Measurements from ENCODE around the gene MSL3B.
A peak's percentile ranks its signal among the peaks of the same experiment; 100 is the strongest.

MSL3B gene

DNA sequence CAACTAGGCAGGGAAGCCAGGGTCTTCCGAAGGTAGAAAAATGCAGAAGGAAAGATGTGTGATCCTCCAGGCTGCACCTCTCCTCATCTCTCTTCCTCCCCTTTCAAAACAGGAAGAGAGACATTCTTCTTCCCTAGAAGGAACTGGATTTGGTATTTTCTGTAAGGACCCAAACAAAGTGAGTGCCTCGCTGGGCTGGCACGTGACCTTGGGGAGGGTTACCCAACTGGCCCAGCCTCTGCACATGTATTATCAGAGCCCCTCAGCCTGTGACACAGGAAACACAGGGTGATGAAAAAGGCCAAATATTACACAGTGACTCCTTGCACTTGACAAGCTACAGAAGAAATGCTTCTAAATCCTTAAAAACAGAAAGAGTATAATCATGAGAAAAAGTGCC is 16.1 kb downstream of the MSL3B start:
- DNase-seq: no peak

DNA sequence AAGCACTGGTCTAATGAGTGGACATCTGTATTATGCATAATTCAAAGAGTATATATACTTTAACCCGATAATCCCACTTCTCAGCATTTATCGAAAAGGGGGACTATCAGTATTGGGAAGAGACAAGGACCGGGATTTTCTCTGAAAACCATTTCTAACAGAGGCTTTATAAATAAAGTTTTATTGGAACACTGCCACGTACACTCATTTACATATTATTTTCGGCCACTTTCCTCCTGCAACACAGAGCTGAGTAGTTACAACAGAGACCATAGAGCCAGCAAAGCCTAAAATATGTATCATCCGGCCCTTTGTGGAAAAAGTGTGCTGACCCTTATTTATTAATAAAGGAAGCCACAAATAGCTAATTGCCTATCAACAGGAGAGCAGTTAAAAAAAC is 17.0 kb downstream of the MSL3B start:
- no peak for DNase-seq

DNA sequence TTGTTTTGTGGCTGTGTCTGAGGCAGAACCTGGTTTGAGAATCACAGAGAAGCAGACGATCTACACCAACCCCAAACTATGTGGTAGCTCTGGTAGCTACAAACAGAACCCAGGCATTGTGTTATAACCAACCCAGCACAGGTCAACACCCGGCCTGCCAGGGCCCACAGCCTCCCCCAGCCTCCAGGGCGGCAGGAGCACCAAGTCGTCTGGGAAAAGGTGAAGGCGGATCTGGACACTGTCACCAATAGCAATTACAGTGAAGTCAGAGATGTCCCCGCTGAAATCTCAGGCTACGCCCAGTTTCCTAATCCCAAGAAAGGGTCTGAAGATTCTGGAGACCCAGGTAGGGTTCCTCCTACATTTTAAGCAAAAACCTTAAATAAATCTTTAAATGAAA is 17.4 kb downstream of the MSL3B start:
- DNase-seq: no peak

DNA sequence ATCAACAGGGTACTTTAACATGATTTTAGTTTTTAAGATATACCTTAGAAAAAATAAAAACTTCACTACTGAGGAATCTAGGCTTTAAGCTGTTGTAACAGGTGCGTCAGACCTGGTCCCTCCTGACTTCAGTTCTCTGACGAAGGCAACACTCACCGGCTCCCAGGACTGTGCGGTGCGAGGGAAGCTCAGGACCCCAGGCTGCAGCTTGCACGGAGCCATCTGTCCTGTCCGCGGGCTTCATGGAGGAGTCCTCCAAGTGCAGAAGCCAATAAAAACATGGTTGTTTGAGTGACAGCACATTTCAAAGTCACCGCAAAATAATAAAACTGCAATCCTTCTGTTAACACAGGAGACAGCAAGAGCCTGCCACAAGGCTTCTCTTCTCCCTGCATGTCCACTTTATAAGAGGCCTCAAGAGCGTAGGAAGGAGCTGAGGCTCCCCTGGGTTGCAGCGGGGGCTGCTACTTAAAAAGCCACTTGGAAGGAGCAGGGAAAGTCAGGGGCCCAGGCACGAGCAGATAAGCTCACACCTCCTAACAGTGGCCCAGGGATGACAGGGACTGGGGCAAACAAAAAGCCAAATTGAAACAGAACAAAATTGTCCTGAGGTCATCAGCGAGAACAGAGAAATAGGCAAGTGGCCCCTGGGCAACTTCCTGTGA is 18.4 kb downstream of the MSL3B start:
- DNase-seq: no peak

DNA sequence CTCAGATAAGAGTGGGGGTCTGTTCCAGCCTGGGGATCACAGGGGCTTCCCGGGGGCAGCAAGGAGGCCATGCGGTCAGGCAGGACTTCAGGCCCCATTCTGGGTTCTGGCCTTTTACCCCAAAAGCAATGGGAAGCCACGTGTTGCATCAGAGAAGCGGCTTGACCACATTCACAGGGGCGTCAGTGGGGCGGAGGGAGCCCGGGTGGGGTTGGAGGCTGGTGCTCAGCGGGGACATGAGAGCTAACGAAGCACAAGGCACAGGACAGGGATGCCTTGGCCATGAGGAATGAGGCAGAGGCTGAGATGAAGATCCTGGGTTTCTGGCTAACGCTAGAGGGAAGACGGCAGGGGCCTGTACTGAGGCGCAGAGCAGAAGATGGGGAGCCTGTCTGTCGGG is 19.9 kb downstream of the MSL3B start:
- no peak for DNase-seq

DNA sequence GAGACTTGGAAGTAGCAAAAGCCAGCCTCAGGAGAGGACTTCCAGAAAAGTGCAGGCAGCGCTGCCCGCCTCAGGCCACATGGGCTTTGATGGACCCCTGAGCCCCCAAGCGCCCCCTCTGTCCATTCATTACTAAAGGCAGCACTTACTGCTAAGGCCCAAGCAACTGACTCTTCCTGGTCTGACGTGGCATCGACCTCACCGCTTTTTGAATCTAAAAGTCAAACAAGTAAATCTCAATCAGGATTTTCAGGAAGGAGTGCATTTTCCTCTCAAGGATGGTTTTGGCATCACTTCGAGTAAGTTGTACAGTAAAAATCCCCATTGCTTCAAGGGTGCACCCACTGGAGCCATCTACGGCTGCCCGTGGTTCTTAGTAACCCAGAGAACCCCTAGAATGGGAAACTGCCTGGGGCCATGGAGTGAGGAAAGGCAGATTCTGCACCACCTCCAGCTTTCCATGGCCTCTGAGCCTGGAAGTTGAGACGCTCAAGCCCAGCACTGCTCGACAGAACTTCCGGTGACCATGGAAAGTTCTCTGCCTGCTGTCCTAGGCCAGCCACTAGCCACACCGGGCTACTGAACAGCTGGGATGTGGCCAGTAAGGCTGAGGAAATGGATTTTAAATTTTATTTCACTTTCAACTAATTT is 20.8 kb downstream of the MSL3B start:
- DNase-seq: no peak

DNA sequence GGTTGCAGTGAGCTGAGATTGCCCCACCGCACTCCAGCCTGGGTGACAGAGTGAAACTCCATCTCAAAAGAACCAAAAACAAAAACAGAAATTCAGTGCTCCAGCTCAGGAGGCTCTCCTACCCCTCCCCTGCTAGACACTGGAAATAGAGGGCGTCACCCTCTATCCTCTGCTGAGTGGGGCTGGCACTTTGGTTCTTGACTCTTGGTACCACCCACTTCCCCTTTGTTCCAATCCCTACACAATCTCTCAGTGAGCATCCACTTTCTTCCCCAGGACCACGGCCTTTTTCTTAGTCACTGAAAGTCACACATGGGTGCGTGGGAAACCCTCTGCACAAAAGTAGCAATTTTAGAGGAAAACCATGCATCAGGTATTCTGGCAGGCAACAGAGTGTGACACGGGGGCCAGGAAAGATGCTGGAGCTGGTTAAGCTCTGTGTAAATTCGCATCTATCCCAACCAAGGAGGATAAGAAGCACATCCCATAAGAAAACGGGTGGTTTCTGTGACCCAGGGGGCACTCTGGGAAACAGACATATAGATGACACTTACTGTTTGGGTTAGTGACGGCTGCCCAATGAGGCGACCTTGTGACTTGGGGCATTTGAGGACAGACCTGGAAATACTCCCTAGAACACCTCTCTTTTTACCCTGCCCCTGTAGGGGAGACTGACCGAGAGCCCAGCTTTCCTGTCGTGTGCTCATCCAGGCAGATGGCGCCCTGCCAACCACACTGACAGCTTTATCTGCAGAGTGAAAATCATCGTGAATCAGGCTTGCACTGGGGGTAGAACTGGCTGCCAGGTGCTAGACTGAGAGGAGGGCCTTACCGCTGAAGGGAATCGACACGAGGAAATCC is 21.6 kb downstream of the MSL3B start:
- DNase-seq: no peak

DNA sequence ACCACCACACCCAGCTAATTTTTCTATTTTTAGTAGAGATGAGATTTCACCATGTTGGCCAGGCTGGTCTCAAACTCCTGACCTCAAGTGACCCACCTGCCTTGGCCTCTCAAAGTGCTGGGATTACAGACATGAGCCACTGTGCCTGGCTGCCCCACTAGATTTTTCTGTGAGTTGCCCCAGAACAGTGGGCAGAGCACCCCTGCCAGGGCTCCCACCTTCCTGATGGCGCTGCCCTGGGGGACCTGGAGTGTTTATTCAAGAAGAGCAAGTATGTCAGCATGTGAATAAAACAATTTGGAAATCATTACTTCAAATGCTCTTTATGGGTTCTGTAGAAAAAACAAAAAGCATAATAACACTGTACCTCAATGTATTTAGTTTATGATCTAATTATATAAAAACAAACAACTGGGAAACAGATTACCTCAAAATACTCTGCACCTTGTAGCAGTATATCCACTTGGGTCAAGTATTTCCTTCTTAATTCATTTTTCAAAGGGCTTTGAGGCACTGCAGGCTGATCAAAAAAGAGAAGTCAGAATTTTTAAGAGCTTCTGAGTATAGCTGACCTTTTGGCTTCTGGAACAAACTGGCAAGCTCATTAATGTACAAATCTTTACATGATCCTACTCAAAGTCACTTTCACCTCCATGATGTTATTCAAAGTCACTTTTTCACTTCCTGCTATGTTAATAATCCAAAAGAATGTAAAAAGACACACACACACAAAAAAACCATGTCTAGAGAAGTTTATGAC is 22.7 kb downstream of the MSL3B start:
- DNase-seq: no peak

DNA sequence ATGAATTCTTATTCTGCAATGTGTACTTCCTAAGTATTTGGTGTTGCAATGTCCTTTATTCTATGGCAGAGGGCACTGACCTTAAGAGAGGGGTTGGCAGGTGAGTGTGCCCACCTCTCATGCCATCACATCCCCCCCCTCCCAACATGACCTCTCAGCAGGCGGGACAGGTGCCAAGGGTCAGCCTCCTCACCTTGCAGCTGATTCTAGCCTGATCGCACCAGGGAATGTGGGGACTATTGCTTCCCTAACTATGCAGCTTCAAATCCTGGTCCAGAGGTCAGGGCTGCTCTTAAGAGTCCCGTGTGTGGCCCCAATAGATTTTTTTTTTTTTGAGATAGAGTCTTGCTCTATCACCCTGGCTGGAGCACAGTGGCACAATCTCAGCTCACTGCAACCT is 23.4 kb downstream of the MSL3B start:
- DNase-seq: no peak

DNA sequence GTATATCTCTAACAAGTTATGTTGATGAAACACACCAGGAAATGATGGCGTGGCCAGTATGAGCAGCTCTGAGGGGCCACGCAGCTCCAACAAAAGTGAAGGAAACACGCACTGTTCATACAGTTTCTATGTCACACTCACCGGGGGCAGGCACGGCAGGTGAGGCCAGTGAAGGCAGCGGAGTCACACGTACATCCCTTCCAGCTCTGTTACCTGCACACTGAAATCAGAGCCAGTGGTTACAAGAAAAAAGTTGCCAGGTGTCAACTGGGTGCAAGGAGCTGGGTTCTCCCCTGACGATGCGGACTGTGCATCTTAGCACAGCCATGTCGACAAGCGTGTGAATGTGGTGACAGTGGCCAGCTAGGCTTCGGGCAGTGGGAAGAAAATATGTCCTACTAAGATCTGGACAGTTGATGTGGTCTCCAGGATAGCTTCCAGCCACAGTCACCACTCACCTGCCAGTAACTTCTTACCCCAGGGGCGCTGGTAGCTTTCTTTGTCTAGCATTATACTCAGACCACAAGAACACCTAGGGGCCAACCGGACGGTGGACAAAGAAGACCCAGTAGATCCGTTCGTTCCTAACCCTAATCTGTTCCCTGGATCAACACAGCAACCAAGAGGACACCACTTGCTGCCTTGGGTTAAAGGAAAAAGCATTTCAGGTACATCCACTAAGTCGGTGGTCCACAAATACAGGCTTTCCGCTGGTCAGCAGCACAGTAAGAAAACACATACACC is 23.9 kb downstream of the MSL3B start:
- DNase-seq: no peak

DNA sequence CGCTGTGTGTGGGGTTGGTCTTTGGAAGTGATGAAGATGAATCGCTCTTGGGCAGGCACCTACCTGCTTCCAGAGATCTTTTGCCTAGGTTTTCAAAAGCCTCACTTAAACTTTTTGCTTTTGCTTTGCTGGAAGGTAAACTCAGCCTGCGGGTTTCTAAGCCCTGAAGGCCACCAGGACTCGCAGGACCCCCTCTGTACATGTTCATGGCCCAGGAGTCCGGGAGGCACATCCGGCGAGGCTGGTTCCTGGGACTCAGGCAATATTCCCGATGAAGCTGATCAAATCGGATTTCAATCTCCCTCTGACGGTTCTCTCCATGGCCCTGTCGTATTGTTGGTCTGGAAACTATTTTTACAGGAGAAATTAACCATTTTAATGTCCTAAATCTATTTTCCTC is 27.0 kb downstream of the MSL3B start:
- DNase-seq: no peak

DNA sequence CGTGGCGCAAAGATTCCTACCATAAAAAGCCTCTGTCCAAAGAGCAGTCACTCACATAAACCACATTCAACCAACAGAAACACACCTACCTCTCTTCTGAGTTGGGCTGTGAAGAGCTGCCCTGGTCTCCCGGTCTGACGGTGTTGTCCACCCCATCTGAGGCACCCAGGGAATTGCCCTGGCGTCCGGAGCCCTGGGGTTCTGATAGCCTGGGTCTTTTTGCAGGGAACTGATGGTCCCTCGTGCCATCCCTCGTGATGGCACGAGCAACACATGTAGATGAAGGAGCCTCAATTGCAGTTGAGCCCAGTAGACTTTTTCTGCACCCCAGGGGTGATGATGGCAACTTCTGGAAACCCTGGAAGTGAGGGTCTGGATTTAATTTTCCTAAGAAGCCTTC is 27.7 kb downstream of the MSL3B start:
- DNase-seq: no peak

DNA sequence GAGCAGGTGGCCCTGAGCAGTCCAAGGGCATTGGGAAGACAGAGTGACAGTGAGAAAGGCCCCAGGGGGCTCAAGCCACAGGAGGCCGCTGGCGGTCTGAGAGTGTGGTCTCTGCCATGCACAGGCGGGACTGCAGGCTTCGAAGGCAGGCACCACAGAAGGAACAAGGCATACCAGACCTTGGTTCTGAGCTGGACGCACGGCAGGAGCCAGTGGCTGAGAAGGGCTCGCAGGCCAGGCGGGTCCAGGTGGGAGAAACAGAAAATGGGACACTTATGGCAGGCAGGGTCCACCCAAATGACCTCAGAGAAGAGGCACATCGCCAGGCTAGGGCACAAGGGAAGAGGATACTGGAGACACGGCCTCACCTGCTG is 28.8 kb downstream of the MSL3B start:
- no peak for DNase-seq

DNA sequence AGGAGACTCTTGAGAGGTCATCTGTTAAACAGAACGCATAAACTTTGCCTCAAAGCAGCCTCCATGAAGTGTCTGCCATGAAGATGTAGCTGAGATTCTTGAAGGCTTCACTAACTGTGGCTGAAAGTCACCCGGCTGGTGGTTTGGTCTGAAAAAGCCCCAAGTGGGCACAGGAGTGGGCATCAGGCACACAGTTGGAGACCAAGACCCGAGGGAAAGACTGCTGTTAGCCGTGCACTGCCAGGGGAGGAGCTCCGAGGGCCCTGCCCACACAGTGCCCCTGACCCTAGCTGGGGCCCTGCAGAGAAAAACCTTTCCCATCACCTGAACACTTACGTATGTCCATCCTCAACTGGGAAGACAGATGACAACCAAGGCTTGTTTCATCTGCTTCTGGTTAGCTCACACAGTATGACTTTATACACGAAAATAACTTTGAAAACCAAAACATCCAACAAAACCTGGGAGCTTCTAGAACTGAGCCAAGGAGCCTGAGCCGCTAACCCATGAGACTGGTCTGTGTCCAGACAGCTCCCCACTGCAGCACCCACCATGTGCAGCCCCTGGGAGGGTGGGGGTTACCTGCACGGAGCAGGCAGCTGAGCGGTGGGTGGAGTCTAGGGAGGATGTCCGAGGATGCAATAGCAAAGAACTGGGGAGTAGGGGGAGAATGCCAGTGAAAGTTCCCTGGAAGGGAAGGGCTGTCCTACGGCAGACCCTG is 29.3 kb downstream of the MSL3B start:
- DNase-seq: no peak

DNA sequence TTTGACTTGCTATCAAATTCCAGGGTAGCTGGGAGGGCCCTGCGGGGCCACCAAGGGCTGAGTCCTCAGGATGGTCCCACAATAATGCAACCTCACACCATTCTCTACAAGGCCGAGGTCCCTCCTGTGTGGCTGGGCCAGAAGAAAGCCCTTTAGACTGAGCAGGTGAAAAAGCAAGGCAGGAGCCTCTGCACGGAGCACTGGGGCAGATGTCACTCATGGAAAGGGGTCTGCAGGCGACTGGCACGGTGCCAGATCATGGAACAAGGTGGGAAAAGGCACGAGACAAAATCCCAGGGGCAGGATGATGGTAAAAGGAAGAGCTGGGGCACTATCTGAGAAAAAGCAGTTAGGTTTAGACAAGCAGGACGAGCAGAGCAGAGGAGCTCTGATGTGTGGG is 29.9 kb downstream of the MSL3B start:
- DNase-seq: no peak

DNA sequence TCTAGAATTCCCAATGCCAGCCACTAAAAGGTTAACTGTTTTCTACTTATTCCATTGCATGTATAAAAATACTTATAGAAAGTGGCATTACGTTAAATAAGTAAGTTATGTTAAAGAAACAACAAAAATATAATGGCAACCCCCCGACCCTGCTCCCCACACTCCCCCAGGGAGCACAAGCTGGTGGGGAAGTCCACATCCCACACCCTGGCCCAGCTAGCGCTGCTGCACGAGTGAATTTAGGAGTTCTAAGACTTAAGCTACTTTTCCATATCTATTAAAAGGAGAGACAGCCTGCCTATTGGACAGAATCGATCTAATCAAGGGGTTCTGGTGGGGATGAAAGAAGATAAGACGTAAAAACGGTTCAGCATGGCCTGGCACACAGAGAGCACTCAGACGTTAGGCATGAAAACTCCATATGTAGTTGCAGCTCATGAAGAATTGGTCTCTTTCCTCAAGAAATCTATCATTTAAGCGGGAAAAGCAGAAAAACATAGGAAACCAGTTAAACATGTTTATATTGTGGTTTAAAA is 30.4 kb downstream of the MSL3B start:
- DNase-seq: no peak

DNA sequence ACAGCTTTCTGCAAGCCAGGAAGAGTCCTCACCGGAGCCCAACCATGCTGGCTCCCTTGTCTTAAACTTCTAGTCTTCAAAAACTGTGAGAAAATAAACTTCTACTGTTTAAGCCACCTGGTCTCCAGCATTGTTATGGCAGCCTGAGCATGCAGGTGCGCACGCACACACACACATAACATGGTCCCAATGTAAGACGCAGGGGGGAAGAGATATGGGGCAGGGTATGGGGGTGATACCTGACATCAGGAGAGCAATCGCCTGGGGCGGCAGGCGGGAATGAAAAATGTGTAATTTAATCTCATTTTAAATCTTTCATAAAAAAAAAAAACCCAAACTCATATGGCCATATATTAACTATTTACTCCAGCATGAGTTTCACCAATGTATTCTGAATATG is 31.8 kb downstream of the MSL3B start:
- DNase-seq: no peak

DNA sequence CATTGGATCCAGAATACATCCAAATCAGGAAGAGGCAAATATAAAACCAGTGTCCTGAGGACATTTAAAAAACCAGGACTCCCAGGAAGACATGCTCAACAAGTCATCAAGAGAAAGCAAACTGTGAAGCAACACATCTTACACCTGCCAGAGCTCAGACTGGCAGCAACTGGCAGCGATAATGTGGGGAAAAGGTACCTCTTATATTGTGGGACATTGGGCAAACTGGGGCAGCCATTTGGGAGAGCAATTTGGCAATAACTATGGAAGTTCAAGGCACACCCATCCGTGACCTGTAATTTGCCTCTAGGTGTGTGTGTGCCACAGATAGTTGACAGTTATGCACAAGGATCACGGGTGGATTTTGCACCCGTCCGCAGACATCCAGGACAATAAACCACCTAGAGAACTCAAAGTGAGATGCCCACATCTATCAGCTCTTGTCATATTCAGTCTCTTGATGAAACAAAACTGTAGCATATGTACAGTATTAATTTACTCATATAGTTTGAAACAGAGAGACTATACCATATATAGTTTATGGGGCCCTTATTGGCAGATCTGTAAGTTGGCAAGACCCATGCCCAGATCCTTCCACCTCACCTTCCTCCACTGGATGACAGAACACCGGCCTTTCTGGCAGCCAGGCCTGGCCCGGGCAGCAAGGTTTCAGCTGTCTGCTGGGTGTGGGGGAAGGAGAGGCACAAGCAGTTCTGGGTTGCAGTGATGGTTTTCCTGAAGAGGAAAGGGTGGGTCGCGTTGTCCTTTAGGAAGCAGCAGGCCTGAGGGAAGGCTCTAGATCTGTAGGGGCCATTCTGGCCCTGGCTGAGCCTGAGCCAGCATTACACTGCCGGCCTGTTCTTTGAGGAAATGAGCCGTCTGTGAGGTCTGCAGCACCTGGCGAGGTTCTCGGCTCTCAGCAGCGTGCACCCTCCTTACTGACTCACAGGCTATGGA is 32.7 kb downstream of the MSL3B start:
- DNase-seq: no peak

DNA sequence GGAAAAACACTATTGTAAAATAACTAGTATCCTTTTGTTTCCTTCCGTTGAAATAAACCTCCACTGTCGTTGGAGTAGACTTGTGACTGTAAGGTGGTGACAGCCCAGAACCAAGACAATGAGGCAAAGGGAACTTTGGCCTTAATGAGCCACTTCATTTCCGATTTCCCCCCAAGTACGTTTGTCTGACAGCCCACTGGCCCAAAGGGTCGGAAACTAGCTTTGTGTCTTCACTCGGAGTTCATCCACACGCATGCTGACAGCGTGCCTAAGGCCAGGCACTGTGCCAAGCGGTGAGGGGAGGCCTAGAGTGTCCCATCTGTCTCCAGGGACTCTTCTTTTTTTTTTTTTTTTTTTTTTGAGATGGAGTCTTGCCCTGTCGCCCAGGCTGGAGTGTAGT is 34.8 kb downstream of the MSL3B start:
- peak; percentile 21 for DNase-seq

DNA sequence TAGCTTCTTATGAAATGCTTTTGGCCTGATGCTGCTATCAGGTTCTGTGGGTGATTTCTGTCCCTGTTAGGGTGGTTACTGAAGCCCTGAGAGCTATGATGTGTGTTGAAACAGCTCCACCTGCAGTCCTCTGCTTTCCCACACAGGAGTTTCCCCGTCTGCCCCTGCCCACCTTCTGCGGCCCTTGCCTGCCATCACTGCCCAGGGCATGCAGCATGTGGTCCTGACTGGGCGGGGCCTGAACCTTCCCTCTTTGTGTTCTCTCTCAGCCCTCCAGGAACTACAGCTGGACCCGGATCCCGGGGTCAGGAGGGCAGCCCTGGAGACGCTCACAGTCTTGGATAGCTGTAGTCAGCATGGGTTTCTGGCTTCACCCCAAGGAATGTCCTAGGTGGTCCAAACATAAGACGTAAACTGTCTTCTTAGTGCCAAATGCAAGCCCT is 35.3 kb downstream of the MSL3B start:
- DNase-seq: no peak

Data from hindlimb muscle (tissue), 1 donor.